ENCODE measurements around the gene STXBP4.

GRCh38 chr17:54951286-54951685 lies 17.3 kb upstream of the STXBP4 start:
- TF ChIP-seq ZFP3 (CRISPR knock-in tag; IDR thresholded peaks at IDR 0.05) (no peak), BACH2 (CRISPR knock-in tag; IDR thresholded peaks at IDR 0.05; ENCODE audit: borderline replicate concordance) (no peak), CREB5 (CRISPR knock-in tag; IDR thresholded peaks at IDR 0.05; ENCODE audit: low read depth) (no peak), PATZ1 (CRISPR knock-in tag; IDR thresholded peaks at IDR 0.05; ENCODE audit: borderline replicate concordance) (no peak), ZFP30 (CRISPR knock-in tag; IDR thresholded peaks at IDR 0.05) (no peak), GLIS3 (CRISPR knock-in tag; IDR thresholded peaks at IDR 0.05) (no peak), TSHZ2 (CRISPR knock-in tag; IDR thresholded peaks at IDR 0.05) (no peak), SNAI2 (CRISPR knock-in tag; IDR thresholded peaks at IDR 0.05) (no peak), RARB (CRISPR knock-in tag; IDR thresholded peaks at IDR 0.05) (no peak), TOX (CRISPR knock-in tag; IDR thresholded peaks at IDR 0.05; ENCODE audit: borderline replicate concordance) (no peak)
